ENCODE data around the gene SLC34A3.

- TF ChIP-seq CTCF (conservative IDR thresholded peaks at IDR 0.05; ENCODE audit: low read length) (no peak), EZH2phosphoT487 (IDR thresholded peaks at IDR 0.05; ENCODE audit: borderline replicate concordance, low read depth, low read length) (no peak)
These were observed 10.3 kb downstream of the SLC34A3 start, which contains the start of gene TUBB4B for GRCh38 chr9:137240841-137241489.
